ENCODE measurements around the gene TIMM44.
"Not testable (repeated sequence)": the region's sequence is repeated elsewhere in the genome, so short reads cannot be mapped to it uniquely, and the experiment has no call there.

DNA sequence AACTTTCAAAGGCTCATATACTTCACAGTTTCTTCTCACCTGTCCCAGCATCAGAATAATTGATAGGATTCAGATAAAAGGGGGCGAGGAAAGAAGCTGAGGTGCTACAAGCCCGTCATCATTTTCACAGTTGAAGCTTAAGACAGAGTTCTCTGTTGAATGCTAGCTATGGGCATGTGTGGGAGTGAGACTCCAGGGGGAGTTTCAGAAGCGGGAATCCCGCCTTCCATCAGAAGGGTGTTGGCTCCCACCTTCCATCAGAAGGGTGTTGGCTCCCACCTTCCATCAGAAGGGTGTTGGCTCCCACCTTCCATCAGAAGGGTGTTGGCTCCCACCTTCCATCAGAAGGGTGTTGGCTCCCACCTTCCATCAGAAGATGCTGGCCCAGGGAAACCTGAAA is 17.6 kb upstream of the TIMM44 start:
- TF ChIP-seq, protein P1, sequence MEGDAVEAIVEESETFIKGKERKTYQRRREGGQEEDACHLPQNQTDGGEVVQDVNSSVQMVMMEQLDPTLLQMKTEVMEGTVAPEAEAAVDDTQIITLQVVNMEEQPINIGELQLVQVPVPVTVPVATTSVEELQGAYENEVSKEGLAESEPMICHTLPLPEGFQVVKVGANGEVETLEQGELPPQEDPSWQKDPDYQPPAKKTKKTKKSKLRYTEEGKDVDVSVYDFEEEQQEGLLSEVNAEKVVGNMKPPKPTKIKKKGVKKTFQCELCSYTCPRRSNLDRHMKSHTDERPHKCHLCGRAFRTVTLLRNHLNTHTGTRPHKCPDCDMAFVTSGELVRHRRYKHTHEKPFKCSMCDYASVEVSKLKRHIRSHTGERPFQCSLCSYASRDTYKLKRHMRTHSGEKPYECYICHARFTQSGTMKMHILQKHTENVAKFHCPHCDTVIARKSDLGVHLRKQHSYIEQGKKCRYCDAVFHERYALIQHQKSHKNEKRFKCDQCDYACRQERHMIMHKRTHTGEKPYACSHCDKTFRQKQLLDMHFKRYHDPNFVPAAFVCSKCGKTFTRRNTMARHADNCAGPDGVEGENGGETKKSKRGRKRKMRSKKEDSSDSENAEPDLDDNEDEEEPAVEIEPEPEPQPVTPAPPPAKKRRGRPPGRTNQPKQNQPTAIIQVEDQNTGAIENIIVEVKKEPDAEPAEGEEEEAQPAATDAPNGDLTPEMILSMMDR (IDR thresholded peaks at IDR 0.05; ENCODE audit: extremely low read depth in 1 of 2, insufficient read depth in 1 of 2, low read depth in 1 of 2, low read length in 2 of 2): not testable (repeated sequence)
- TF ChIP-seq POLR2AphosphoS5 (IDR thresholded peaks at IDR 0.05; ENCODE audit: insufficient read depth, low read depth, low read length): not testable (repeated sequence)
